Sigmoid colon (tissue), 7 donors: ENCODE measurements around the gene RGS19. TPM values are rescaled to one million over a fixed set of nuclear protein-coding genes. Genes with fewer than 3 reads are reported as not detected.

Source experiments
- DNase-seq: peaks from one replicate; pipeline ENCODE4 v3.0.0-alpha.2; 2019
- H3K27ac ChIP-seq, 4 donors: fragments of 200-600 bp; sonication (generic); one replicate each; pipeline ENCODE4 v1.5.1; 2016 to 2019; ENCODE audit warnings: mild to moderate bottlenecking in 1 of 4
- H3K27me3 ChIP-seq, 3 donors: fragments of 200-600 bp; sonication (generic); one replicate each; pipeline ENCODE4 v1.5.1; 2019; ENCODE audit warnings: mild to moderate bottlenecking in 1 of 3
- H3K36me3 ChIP-seq, 4 donors: fragments of 200-600 bp; sonication (generic); one replicate each; pipeline ENCODE4 v1.5.1; 2016 to 2019
- H3K4me1 ChIP-seq, 4 donors: fragments of 200-600 bp; sonication (generic); one replicate each; pipeline ENCODE4 v1.5.1; 2017 to 2019
- H3K4me3 ChIP-seq, 4 donors: fragments of 200-600 bp; sonication (generic); one replicate each; pipeline ENCODE4 v1.5.1; 2017 to 2019; ENCODE audit warnings: mild to moderate bottlenecking in 2 of 4, moderate library complexity in 1 of 4
- H3K9me3 ChIP-seq, 4 donors: fragments of 200-600 bp in 3 of 4; sonication (generic) in 3 of 4; one replicate each; pipeline versions ENCODE4 v1.5.1 to v1.6.1; 2013 to 2019
- CTCF ChIP-seq, 4 experiments: fragments of 450-650 bp in 3 of 4; fragments of 200-600 bp in 1 of 4; IDR thresholded peaks; one replicate each; pipeline ENCODE4 v1.5.1; 2016 to 2019; ENCODE audit warnings: antibody characterized with exemption in 4 of 4, mild to moderate bottlenecking in 3 of 4, moderate library complexity in 2 of 4
- EP300 ChIP-seq, 4 donors: sonication (generic); formaldehyde crosslinking; IDR thresholded peaks; one replicate each; pipeline ENCODE4 v1.6.1; 2017; ENCODE audit warnings: antibody characterized with exemption in 4 of 4
- POLR2A ChIP-seq, 2 donors: fragments of 450-650 bp; IDR thresholded peaks; one replicate each; pipeline ENCODE4 v1.6.1; 2016; ENCODE audit warnings: antibody characterized with exemption in 2 of 2, mild to moderate bottlenecking in 2 of 2, moderate library complexity in 2 of 2
- POLR2AphosphoS5 ChIP-seq, 4 donors: sonication (generic); formaldehyde crosslinking; IDR thresholded peaks; one replicate each; pipeline ENCODE4 v1.6.1; 2017; ENCODE audit warnings: antibody characterized with exemption in 4 of 4
- WGBS, 2 donors: extraction: QIAGEN DNeasy Blood & Tissue Kit; methylation state at CpG; one replicate each; pipeline ENCODE4 v1.1.7; 2013; 5-methylcytosine and 5-hydroxymethylcytosine counted together
- intact Hi-C: fragments of 100-400 bp; cut with DNase I; formaldehyde crosslinking; loops from one replicate; pipeline ENCODE4 v1.15.1; 2023
- polyA plus RNA-seq, 3 donors: library from polyadenylated mRNA; stranded (reverse); fragments of 200-250 nt; gene quantifications; one replicate each; pipeline ENCODE4 v1.2.3, GENCODE V29; 2013
- total RNA-seq, 4 donors: library from RNA; depleted of rRNA; stranded (reverse); fragments of >200 nt; gene quantifications; one replicate each; pipeline ENCODE4 v1.1.0, GENCODE V29; 2016
- donor health status: healthy with polysubstance abuse.
- donor health status: Bipolar disorder and iron deficiency.
- donor health status: healthy.

RGS19 gene
- total and polyA plus RNA-seq, 7 donors = 7.5 to 22.0 (median 11.6) TPM

- TF ChIP-seq POLR2A (IDR thresholded peaks at IDR 0.05) = no peak
- TF ChIP-seq CTCF (IDR thresholded peaks at IDR 0.05) = no peak
- TF ChIP-seq POLR2AphosphoS5 (IDR thresholded peaks at IDR 0.05) = no peak
- no peak for TF ChIP-seq EP300 (IDR thresholded peaks at IDR 0.05)
- no peak for DNase-seq
- Histone ChIP-seq H3K27ac (no peak overlapping the region), H3K27me3 (no peaks in the 10 kb centered on the region), H3K4me1 (peaks cover 0 to 27% (median 23%) of the 10 kb centered on the region in 4 donors), H3K9me3 (no peaks in the 10 kb centered on the region), H3K36me3 (peaks cover 0 to 15% (median 0%) of the 10 kb centered on the region in 4 donors), H3K4me3 (no peak overlapping the region)
- WGBS, 2 donors = 78 to 81% methylated on average over 6 of the region's 6 CpGs
- intact Hi-C loops = no loop called here
These were observed 12.2 kb downstream of the RGS19 start for GRCh38 chr20:64067005-64067632.

GRCh38 chr20:64065974-64066343 is 13.4 kb downstream of the RGS19 start:
- intact Hi-C loops = no loop called here
- TF ChIP-seq POLR2A (IDR thresholded peaks at IDR 0.05) = no peak
- no peak for TF ChIP-seq CTCF (IDR thresholded peaks at IDR 0.05)
- TF ChIP-seq EP300 (IDR thresholded peaks at IDR 0.05) = no peak
- TF ChIP-seq POLR2AphosphoS5 (IDR thresholded peaks at IDR 0.05) = no peak
- peaks cover 0 to 8% (median 0%) of the 10 kb centered on the region in 4 donors for H3K36me3 ChIP-seq
- no peaks in the 10 kb centered on the region for H3K27me3 ChIP-seq
- no peaks in the 10 kb centered on the region for H3K9me3 ChIP-seq
- no peak overlapping the region for H3K27ac ChIP-seq
- peaks cover 0 to 29% (median 25%) of the 10 kb centered on the region in 4 donors for H3K4me1 ChIP-seq
- H3K4me3 ChIP-seq = no peak overlapping the region
- DNase-seq = no peak
- 18 to 28% methylated on average over 5 of the region's 5 CpGs for WGBS, 2 donors

DNA sequence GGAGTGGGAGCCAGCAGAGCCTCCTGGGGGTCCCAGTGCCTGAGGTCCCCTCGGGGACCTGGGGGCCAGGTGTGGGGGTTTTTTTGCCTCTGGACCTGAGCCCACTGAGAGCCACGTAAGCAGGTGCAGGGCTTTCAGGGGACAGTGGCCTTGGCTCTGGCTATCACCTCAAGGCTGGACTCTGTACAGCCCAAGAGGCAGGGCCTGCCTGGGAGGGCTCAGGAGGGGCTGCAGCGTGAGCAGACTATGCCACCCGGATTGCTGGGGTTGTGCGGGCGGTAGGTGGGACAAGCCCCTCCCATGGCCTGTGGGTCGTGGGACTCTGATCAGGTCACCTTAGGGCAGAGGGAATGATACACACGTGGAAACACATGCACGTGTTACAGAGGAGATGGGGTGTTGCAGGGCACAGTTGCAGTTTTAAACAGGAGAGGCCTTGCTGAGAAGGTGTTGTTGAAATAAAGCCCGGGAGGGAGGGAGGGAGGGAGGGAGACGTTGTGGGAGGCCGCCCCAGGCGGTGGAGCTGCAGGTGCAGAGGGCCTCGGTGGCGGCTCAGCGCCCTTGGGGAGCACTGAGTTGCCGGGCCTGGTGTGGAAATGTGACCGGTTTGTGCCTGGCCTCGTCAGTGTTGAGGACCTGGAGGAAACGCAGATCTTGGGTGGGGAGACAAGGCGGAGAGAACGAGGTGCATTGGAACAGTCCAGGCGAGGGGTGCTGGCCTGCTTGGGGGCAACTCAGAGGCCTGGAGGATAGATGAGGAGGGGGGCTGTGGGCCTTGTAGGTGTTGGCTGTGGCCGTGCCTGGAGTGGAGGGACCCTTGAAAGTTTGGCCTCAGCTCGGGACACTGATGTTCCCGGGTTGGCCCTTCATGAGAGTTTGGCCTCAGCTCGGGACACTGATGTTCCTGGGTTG is 14.0 kb downstream of the RGS19 start:
- intact Hi-C loops = no loop called here
- Histone ChIP-seq H3K4me3 (no peak overlapping the region), H3K4me1 (peaks cover 0 to 29% (median 25%) of the 10 kb centered on the region in 4 donors), H3K9me3 (no peaks in the 10 kb centered on the region), H3K36me3 (peaks cover 0 to 4% (median 0%) of the 10 kb centered on the region in 4 donors), H3K27ac (no peak overlapping the region), H3K27me3 (no peaks in the 10 kb centered on the region)
- 36 to 47% methylated on average over 27 of the region's 27 CpGs for WGBS, 2 donors
- DNase-seq = no peak
- TF ChIP-seq CTCF (IDR thresholded peaks at IDR 0.05) (no peak), POLR2A (IDR thresholded peaks at IDR 0.05) (no peak), POLR2AphosphoS5 (IDR thresholded peaks at IDR 0.05) (no peak)

- Histone ChIP-seq H3K27me3 (no peaks in the 10 kb centered on the region), H3K9me3 (no peaks in the 10 kb centered on the region), H3K4me1 (peaks cover 0 to 29% (median 25%) of the 10 kb centered on the region in 4 donors), H3K27ac (peak overlapping the region; percentile 77 to 91 (median 88)), H3K36me3 (no peaks in the 10 kb centered on the region), H3K4me3 (peak overlapping the region; percentile 72 to 95 (median 89))
- WGBS, 2 donors = 60 to 69% methylated on average over 12 of the region's 12 CpGs
- no peak for TF ChIP-seq CTCF (IDR thresholded peaks at IDR 0.05)
- TF ChIP-seq POLR2AphosphoS5 (IDR thresholded peaks at IDR 0.05) = no peak
- TF ChIP-seq POLR2A (IDR thresholded peaks at IDR 0.05) = no peak
- TF ChIP-seq EP300 (IDR thresholded peaks at IDR 0.05) = no peak
- DNase-seq = no peak
- intact Hi-C loops = no loop called here
These were observed 15.1 kb downstream of the RGS19 start for GRCh38 chr20:64064145-64064698.
